GM23338 (cell line): ENCODE results near the gene CRISPLD2.

Experiments used
- CREB1 ChIP-seq: fragments of 250-450 bp; sonication (Bioruptor Pico); IDR thresholded peaks from 2 replicates; pipeline ENCODE4 v1.5.0; 2020; ENCODE audit warnings: low read depth, mild to moderate bottlenecking, moderate library complexity
- EZH2 ChIP-seq: fragments of 200-600 bp; sonication (generic); IDR thresholded peaks from one replicate; pipeline ENCODE4 v1.8.0; 2017; ENCODE audit warnings: antibody characterized with exemption, mild to moderate bottlenecking, low read depth; ENCODE audit not compliant: unreplicated experiment
- EZH2phosphoT487 ChIP-seq: fragments of 200-600 bp; sonication (generic); IDR thresholded peaks from one replicate; pipeline ENCODE4 v1.8.1; 2018; ENCODE audit warnings: antibody characterized with exemption; ENCODE audit not compliant: unreplicated experiment
- JUNB ChIP-seq: IDR thresholded peaks from one replicate; pipeline ENCODE4 v1.6.1; 2016; ENCODE audit warnings: antibody characterized with exemption; ENCODE audit not compliant: unreplicated experiment
- NANOG ChIP-seq: IDR thresholded peaks from 2 replicates; pipeline ENCODE4 v1.6.1; 2016; ENCODE audit warnings: antibody characterized with exemption, borderline replicate concordance
- POLR2AphosphoS5 ChIP-seq: IDR thresholded peaks from 2 replicates; pipeline ENCODE4 v1.6.1; 2016; ENCODE audit warnings: antibody characterized with exemption, low read depth
- TF ChIP-seq, protein P1 (sequence below), 2 experiments: fragments of 200-600 bp in 1 of 2; sonication (generic) in 1 of 2; conservative IDR thresholded peaks; 2 replicates each; pipeline versions ENCODE4 v1.5.1 to v1.6.1; 2016 to 2017; ENCODE audit warnings: antibody characterized with exemption in 2 of 2, low read depth in 2 of 2, mild to moderate bottlenecking in 2 of 2, moderate library complexity in 1 of 2
- TF ChIP-seq, protein P2 (sequence below): IDR thresholded peaks from 2 replicates; pipeline ENCODE4 v1.6.1; 2016; ENCODE audit warnings: antibody characterized with exemption
- TF ChIP-seq, protein P3 (sequence below): fragments of 250-450 bp; sonication (Bioruptor Pico); IDR thresholded peaks from 2 replicates; pipeline ENCODE4 v1.5.0; 2020; ENCODE audit warnings: mild to moderate bottlenecking, moderate library complexity

DNA sequence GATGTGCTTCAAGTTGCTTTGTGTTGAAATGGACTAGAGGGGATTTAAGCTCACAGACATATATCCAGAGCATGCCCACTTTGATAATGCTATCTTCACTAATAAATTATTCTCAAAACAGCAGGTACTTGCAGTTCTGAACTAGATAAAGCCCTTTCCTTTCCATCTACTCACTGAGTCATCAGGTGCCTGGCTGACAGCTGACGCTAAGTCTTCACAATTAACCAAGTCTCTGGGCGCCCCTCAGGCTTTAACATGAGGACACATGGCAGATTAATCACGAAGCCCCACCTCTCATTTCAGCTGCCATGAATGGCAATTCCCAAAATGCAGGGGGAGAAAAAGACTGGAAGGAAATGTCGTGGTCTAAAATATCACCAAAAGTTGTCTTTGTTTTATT lies 29.5 kb upstream of the CRISPLD2 start:
- TF ChIP-seq, protein P1, sequence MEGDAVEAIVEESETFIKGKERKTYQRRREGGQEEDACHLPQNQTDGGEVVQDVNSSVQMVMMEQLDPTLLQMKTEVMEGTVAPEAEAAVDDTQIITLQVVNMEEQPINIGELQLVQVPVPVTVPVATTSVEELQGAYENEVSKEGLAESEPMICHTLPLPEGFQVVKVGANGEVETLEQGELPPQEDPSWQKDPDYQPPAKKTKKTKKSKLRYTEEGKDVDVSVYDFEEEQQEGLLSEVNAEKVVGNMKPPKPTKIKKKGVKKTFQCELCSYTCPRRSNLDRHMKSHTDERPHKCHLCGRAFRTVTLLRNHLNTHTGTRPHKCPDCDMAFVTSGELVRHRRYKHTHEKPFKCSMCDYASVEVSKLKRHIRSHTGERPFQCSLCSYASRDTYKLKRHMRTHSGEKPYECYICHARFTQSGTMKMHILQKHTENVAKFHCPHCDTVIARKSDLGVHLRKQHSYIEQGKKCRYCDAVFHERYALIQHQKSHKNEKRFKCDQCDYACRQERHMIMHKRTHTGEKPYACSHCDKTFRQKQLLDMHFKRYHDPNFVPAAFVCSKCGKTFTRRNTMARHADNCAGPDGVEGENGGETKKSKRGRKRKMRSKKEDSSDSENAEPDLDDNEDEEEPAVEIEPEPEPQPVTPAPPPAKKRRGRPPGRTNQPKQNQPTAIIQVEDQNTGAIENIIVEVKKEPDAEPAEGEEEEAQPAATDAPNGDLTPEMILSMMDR (conservative IDR thresholded peaks at IDR 0.05; ENCODE audit: low read depth in 2 of 2) = no peak
- TF ChIP-seq EZH2 (no peak), POLR2AphosphoS5 (no peak), JUNB (no peak), CREB1 (CRISPR knock-in tag) (no peak), EZH2phosphoT487 (no peak), NANOG (no peak)
- TF ChIP-seq, protein P2, sequence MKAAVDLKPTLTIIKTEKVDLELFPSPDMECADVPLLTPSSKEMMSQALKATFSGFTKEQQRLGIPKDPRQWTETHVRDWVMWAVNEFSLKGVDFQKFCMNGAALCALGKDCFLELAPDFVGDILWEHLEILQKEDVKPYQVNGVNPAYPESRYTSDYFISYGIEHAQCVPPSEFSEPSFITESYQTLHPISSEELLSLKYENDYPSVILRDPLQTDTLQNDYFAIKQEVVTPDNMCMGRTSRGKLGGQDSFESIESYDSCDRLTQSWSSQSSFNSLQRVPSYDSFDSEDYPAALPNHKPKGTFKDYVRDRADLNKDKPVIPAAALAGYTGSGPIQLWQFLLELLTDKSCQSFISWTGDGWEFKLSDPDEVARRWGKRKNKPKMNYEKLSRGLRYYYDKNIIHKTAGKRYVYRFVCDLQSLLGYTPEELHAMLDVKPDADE = no peak
- TF ChIP-seq, protein P3, sequence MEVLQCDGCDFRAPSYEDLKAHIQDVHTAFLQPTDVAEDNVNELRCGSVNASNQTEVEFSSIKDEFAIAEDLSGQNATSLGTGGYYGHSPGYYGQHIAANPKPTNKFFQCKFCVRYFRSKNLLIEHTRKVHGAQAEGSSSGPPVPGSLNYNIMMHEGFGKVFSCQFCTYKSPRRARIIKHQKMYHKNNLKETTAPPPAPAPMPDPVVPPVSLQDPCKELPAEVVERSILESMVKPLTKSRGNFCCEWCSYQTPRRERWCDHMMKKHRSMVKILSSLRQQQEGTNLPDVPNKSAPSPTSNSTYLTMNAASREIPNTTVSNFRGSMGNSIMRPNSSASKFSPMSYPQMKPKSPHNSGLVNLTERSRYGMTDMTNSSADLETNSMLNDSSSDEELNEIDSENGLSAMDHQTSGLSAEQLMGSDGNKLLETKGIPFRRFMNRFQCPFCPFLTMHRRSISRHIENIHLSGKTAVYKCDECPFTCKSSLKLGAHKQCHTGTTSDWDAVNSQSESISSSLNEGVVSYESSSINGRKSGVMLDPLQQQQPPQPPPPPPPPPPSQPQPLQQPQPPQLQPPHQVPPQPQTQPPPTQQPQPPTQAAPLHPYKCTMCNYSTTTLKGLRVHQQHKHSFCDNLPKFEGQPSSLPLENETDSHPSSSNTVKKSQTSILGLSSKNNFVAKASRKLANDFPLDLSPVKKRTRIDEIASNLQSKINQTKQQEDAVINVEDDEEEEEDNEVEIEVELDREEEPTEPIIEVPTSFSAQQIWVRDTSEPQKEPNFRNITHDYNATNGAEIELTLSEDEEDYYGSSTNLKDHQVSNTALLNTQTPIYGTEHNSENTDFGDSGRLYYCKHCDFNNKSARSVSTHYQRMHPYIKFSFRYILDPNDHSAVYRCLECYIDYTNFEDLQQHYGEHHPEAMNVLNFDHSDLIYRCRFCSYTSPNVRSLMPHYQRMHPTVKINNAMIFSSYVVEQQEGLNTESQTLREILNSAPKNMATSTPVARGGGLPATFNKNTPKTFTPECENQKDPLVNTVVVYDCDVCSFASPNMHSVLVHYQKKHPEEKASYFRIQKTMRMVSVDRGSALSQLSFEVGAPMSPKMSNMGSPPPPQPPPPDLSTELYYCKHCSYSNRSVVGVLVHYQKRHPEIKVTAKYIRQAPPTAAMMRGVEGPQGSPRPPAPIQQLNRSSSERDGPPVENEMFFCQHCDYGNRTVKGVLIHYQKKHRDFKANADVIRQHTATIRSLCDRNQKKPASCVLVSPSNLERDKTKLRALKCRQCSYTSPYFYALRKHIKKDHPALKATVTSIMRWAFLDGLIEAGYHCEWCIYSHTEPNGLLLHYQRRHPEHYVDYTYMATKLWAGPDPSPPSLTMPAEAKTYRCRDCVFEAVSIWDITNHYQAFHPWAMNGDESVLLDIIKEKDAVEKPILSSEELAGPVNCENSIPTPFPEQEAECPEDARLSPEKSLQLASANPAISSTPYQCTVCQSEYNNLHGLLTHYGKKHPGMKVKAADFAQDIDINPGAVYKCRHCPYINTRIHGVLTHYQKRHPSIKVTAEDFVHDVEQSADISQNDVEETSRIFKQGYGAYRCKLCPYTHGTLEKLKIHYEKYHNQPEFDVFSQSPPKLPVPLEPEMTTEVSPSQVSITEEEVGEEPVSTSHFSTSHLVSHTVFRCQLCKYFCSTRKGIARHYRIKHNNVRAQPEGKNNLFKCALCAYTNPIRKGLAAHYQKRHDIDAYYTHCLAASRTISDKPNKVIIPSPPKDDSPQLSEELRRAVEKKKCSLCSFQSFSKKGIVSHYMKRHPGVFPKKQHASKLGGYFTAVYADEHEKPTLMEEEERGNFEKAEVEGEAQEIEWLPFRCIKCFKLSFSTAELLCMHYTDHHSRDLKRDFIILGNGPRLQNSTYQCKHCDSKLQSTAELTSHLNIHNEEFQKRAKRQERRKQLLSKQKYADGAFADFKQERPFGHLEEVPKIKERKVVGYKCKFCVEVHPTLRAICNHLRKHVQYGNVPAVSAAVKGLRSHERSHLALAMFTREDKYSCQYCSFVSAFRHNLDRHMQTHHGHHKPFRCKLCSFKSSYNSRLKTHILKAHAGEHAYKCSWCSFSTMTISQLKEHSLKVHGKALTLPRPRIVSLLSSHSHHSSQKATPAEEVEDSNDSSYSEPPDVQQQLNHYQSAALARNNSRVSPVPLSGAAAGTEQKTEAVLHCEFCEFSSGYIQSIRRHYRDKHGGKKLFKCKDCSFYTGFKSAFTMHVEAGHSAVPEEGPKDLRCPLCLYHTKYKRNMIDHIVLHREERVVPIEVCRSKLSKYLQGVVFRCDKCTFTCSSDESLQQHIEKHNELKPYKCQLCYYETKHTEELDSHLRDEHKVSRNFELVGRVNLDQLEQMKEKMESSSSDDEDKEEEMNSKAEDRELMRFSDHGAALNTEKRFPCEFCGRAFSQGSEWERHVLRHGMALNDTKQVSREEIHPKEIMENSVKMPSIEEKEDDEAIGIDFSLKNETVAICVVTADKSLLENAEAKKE (CRISPR knock-in tag) = no peak
